NCI-H2107 treated with DMSO at 0.1 percent for 48 hours (cell line): ENCODE results near the gene IGLL1.
"Not testable (repeated sequence)": the region's sequence is repeated elsewhere in the genome, so short reads cannot be mapped to it uniquely, and the experiment has no call there.

Experiments used
- DNase-seq: peaks from one replicate; lab custom pipeline; 2025; ENCODE audit not compliant: unreplicated experiment; lab: John Stamatoyannopoulos, UW

Gene IGLL1

GRCh38 chr22:23579870-23580575 is at the start of gene IGLL1:
Gene IGLL1 (minus strand): TSS chr22:23580290. CDS start chr22:23580190, 100 bp downstream.
- no peak for DNase-seq

GRCh38 chr22:23628056-23628743 is 48.1 kb upstream of the IGLL1 start:
- DNase-seq, result not testable (repeated sequence)

DNA sequence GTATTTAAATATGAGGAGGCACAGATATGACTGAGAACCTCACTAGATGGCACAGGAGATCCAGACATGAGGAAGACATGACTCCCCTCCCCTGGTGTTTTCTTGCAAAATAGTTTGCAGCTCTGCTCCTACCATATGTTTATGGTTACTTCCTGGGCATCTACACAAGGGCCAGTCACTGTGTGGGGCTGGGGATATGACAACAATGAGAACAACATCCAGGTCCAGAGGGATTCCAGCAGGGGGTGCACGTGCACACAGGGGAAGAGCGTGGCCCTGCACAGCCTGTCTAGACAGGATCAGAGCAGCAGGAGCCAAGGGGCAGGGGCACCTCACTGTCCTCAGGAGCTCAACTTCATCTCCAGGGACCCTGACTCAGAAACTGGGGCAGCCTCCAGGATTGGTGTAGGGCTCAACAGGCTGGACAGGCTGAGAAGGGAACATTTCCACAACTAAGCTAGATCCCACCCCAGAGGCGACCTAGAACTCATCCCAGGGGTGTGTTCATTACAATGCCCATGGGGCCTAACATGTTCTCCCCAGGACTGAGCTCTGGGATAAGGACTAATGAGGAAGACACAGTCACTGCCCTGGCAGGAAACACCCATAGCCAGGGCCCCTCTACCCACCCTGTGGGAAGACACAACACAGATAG is 47.4 kb upstream of the IGLL1 start:
- not testable (repeated sequence) for DNase-seq

- DNase-seq, result no peak
Observed at GRCh38 chr22:23626286-23626975, 46.3 kb upstream of the IGLL1 start.

DNA sequence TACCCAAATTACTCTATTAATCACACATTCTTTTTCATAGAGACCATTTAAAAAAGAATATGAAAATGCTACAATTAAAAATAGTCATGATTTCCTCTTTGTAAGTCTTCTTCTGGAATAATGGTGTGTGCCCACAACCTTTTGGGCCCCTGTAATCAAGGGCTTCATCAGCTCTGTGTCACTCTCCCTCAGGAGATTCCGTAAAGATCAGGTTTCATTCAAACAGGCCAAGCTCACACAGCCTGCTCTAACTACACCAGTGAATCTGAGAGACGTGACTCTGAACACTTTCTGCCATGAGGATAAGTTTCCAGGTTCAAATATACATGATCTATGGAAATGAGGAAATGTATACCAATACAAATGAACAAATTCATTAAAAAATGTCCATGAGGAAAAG is 42.5 kb upstream of the IGLL1 start:
- DNase-seq, result no peak

GRCh38 chr22:23621916-23622315 is 41.8 kb upstream of the IGLL1 start:
- DNase-seq, result not testable (repeated sequence)

- no peak for DNase-seq
Observed at GRCh38 chr22:23621082-23621780, 41.1 kb upstream of the IGLL1 start.

DNA sequence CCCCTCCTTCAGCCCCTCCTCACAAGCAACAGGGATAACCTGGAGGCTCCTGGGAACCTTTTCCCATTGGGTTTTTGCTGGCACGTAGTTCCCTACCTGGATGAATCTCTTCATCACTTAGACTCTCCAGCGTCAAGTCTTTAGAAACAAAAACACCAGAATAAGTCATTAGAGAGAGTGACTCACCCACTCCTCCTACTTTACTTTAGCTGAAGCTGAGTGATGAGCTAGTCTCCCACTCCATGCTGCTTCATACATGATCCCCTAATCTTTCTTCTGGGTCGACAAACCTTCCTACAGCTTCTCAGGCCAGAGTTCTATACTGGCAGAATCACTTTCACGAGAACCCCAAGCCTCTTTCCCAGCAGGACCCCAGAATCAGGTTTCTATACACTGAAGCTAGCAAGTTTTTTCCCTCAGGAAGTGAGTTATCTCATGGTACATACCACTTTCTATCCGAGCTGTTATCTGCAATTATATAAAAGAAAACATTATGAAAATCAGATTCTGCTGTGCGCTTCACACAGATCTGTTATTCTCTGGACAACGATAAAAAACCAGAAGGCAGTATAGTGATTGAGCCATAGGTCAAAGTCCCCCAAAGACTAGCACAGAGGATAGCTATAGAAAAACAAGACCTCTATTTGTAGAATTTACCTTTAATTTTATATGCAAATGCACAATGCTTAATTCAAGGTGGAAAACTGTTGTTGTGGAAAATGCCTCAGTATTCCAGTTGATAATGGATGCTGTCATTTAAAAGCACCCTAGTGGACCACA is 33.3 kb upstream of the IGLL1 start:
- no peak for DNase-seq

DNA sequence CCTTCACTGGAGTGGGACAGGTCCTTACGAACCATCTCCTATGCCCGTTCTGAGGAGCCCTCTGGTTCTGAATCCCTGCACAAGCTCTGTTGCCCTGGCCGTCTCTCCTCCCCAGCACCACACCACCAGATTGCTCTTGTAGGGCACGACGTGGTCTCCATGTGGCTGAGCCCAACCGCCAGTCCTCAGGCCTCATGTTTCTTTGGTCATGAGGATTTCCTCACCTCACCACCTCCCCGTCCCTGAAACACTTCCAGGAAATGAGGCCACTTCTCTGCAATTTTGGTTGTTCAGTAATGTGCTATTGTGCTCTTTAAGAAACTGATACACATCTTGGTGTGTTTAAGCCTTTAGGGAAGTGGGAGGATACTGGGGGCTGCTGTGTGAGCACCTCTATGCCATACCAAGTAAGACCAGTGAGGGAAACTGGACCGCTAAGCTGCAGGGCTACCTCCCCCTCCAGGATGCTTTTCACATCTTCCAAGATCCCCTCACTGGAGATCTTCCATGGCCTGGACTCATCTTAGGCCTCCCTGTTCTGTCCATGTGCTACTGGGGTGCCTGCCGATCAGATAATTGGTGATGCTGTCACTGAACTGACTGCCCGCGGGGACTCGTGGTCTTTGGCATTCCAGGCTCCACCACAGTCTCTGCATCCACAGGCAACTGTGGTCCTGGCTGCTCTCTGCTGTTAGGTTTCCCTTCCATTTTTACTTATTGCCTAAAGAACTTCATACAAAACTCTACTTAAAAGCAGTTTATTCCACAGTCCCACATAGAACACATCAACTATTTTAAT is 30.1 kb upstream of the IGLL1 start:
- DNase-seq, result no peak

- DNase-seq, result no peak
Observed at GRCh38 chr22:23608583-23608982, 28.5 kb upstream of the IGLL1 start.

- DNase-seq, result no peak
Observed at GRCh38 chr22:23606204-23607131, 26.4 kb upstream of the IGLL1 start.

DNA sequence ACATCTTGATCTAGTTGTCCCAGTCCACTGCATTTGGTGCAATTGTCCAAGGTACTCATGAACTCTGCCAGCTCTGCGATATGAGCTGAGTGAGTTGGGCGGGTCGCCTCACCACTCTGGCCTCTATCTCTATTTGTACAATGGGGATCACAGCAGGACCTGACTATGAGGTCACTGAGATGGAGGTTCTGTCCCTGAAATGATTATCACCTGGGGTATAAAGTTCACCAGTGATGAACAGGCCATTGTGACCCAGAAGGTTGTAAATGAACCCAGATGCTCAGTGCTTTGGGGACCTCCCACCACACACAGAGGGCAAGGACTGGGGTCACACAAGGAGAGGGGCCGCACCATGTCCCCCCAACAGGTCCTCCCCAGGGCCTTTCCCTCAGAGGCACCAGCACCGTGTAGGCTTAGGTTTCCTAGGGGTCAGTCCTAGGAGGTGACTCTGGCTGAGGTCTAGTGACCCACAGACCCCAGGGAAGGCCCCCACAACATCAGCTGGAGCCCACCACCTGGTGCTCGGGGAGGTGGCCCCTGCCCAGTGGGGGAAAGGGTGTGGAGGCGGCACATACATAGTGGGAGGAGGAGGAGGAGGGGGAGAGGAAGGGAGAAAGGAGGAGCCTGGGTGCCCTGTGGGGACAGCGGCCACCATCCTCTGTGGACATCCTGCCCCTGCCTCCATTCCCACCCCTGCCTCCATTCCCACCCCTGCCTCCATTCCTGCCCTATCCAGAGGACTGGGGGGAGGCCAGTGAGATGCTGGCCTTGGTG is 25.0 kb upstream of the IGLL1 start:
- DNase-seq, result no peak

- DNase-seq, result no peak
Observed at GRCh38 chr22:23603266-23603665, 23.2 kb upstream of the IGLL1 start.

DNA sequence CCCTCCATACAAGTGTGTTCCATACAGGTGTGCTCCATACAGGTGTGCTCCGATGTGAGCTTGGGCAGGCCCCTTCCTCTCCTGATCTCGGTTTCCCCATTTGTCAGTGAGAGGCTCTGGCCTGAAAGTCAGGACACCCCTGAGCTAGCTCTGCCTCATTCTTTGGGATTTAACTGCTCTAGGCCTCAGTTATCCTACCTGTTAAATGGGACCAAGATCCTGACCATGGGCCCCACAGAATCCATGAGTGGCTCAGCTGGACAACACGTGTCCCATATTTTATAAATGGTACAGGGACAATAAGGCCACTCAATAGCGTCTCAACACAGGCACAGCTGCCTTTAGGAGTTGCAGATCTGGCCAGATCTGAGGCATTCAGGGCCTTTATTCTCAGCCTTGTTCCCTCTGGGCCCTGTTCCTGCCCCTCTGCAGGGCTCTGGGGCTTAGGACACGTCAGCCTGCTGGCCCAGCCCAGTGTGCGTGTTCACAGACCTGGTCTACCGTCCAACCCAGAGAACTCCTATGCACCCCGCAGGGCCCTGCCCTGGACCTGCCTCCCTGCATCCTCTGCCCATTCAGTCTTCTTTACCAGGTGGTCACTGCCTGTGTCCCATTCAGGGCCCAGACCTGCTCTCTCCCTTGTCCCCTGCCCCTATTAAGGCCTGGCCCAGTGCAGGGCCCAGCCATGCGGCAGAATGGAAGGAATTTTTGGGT is 18.9 kb upstream of the IGLL1 start:
- DNase-seq, result no peak

- DNase-seq, result not testable (repeated sequence)
Observed at GRCh38 chr22:23597576-23598268, 17.6 kb upstream of the IGLL1 start.

GRCh38 chr22:23595904-23596303 is 15.8 kb upstream of the IGLL1 start:
- not testable (repeated sequence) for DNase-seq
